Left colon (tissue), 2 donors: ENCODE data around the gene ERO1A. TPM values are rescaled to one million over a fixed set of nuclear protein-coding genes. Genes with fewer than 3 reads are reported as not detected.
A peak's percentile ranks its signal among the peaks of the same experiment; 100 is the strongest.

Experiments used
- ATAC-seq: fragments of 200-7000 bp; cut with Tn5 transposase; one replicate; pipeline ENCODE4 v1.9.1; 2020; ENCODE audit warnings: mild to moderate bottlenecking, moderate library complexity
- DNase-seq, 2 donors: peaks; one replicate each; pipeline ENCODE4 v3.0.0-alpha.2; 2020
- intact Hi-C, 2 donors: fragments of 100-400 bp; cut with DNase I in 1 of 2; cut with micrococcal nuclease in 1 of 2; formaldehyde crosslinking; loops; one replicate each; pipeline versions ENCODE4 v1.11.2 to v1.14.0; 2022; cut with DNase I, micrococcal nuclease
- total RNA-seq, 2 donors: library from RNA; stranded (reverse); fragmentation: NEBNext Ultra II Directional; extraction: Animal tissue kit (Norgen Biotek cat#: 25700); gene quantifications; one replicate each; pipeline ENCODE4 v1.2.1, GENCODE V29; 2021
- donor health status: DM: no; HTN: no; CAD: no.
- donor health status: DM: yes; HTN: yes; CAD: no.

ERO1A gene
- total RNA-seq, 2 donors from 2014 or later, result 61.0 to 70.8 TPM

- DNase-seq, result no peak
- intact Hi-C loops, result no loop called here
- ATAC-seq, result no peak
Measured at GRCh38 chr14:52640137-52640536, 55.2 kb downstream of the ERO1A start.

GRCh38 chr14:52619687-52620086, 75.7 kb downstream of the ERO1A start:
- ATAC-seq (no peak), DNase-seq (no peak)
- intact Hi-C loops, result no loop called here

- ATAC-seq, result no peak
- no peak for DNase-seq
Measured at GRCh38 chr14:52618602-52619001, 76.8 kb downstream of the ERO1A start.

GRCh38 chr14:52610187-52610586, 85.2 kb downstream of the ERO1A start:
- DNase-seq (no peak), ATAC-seq (no peak)
- intact Hi-C loops, result no loop called here

More at GRCh38 chr14:52618602-52619001, 76.8 kb downstream of the ERO1A start:
- intact Hi-C loops, result no loop called here

- DNase-seq (no peak), ATAC-seq (peak; percentile 76)
- intact Hi-C loops, result no loop called here
Measured at GRCh38 chr14:52609445-52610044, 85.8 kb downstream of the ERO1A start.

- intact Hi-C loops, result no loop called here
- ATAC-seq (no peak), DNase-seq (no peak)
Measured at GRCh38 chr14:52607061-52607460, 88.3 kb downstream of the ERO1A start.

- DNase-seq, result no peak
- intact Hi-C loops, result no loop called here
- no peak for ATAC-seq
Measured at GRCh38 chr14:52602131-52602530, 93.2 kb downstream of the ERO1A start.

- DNase-seq (no peak), ATAC-seq (no peak)
- intact Hi-C loops, result no loop called here
Measured at GRCh38 chr14:52599974-52600373, 95.4 kb downstream of the ERO1A start.

GRCh38 chr14:52598568-52598967, 96.8 kb downstream of the ERO1A start:
- no peak for ATAC-seq
- no peak for DNase-seq
- intact Hi-C loops, result no loop called here

GRCh38 chr14:52596861-52597260, 98.5 kb downstream of the ERO1A start:
- ATAC-seq (no peak), DNase-seq (no peak)
- intact Hi-C loops, result no loop called here

- intact Hi-C loops, result no loop called here
- ATAC-seq (no peak), DNase-seq (no peak)
Measured at GRCh38 chr14:52596320-52596719, 99.0 kb downstream of the ERO1A start.

- intact Hi-C loops, result no loop called here
Measured at GRCh38 chr14:52590318-52590717, 105.0 kb downstream of the ERO1A start.

More at GRCh38 chr14:52590318-52590717, 105.0 kb downstream of the ERO1A start:
- DNase-seq (no peak), ATAC-seq (no peak)

Other genes with a start within 250 kb of the ERO1A start
- 1 to 10 TPM; 8.0 to 8.3 TPM for gene TXNDC16, start 143.1 kb downstream of the ERO1A start, total RNA-seq
- under 1 TPM; 0.15 to 0.39 TPM for gene GPR137C, start 142.7 kb downstream of the ERO1A start, total RNA-seq
- 10 to 100 TPM; 61.6 to 61.9 TPM for gene PSMC6, start 11.6 kb upstream of the ERO1A start, total RNA-seq
- 10 to 100 TPM in 1 of 2 donors, 1 to 10 TPM in 1; 8.5 to 10.1 TPM for gene STYX, start 34.6 kb upstream of the ERO1A start, total RNA-seq
- 10 to 100 TPM; 29.5 to 34.5 TPM for gene GNPNAT1, start 96.0 kb upstream of the ERO1A start, total RNA-seq